ENCODE results near the gene BEST1. TPM values are rescaled to one million over a fixed set of nuclear protein-coding genes. Genes with fewer than 3 reads are reported as not detected.

The BEST1 gene
- total RNA-seq, 1 experiment from 2014 or later, result 0.13 TPM

- Histone ChIP-seq H3K9me3 (ENCODE audit: control insufficient read depth, insufficient read depth, low read depth, low read length) (no peaks in the 10 kb centered on the region), H3K27me3 (ENCODE audit: control insufficient read depth, insufficient read depth, low read length) (no peaks in the 10 kb centered on the region; the same call in 1 of the 2 replicates), H3K4me1 (ENCODE audit: control insufficient read depth, insufficient read depth, low read length) (0 out of 2 replicates have a peak, but pooled peaks cover 4% of the 10 kb centered on the region), H3K36me3 (ENCODE audit: control insufficient read depth, insufficient read depth, low read length) (no peaks in the 10 kb centered on the region), H3K4me3 (ENCODE audit: low read depth in 2 of 2, low read length in 2 of 2) (no peak overlapping the region), H3K27ac (ENCODE audit: low read length) (no peak overlapping the region)
- no TSS peak for BruUV-seq (replicated peaks)
- in situ Hi-C loops (cut with HindIII; ENCODE audit: low pct_unique_long_range_greater_than_20kb, low sequenced_read_pairs), result no loop called here
- TF ChIP-seq POLR2AphosphoS5 (IDR thresholded peaks at IDR 0.05; ENCODE audit: low read depth, low read length) (no peak), TCF7L2 (IDR thresholded peaks at IDR 0.05; ENCODE audit: low read depth, low read length) (no peak), CTCF (IDR thresholded peaks at IDR 0.05) (no peak), REST (IDR thresholded peaks at IDR 0.05; ENCODE audit: insufficient read depth in 1 of 2, low read depth in 2 of 2, low read length in 1 of 2) (no peak)
- no peak for DNase-seq (ENCODE audit: low read depth, low spot score)
- ChIA-PET CTCF (interaction anchor here (0.6 to 5.2 kb wide), 9 partner anchors 13 to 229 kb away, joined by 3 to 49 read pairs (median 6); no protein-coding TSS in a partner anchor), POLR2A (no interaction called here)
- intact Hi-C loops (cut with micrococcal nuclease; ENCODE audit: unreplicated experiment), result loop anchor here (5.0 kb wide), 2 partner anchors 36 to 134 kb away; no protein-coding TSS in a partner anchor
- no peak for ATAC-seq
Measured at GRCh38 chr11:61948505-61948904, 1.6 kb upstream of the BEST1 start.

GRCh38 chr11:61949169-61950034, 749 bp upstream of the BEST1 start:
- 0 out of 2 replicates have a peak, but pooled peaks cover 4% of the 10 kb centered on the region for H3K4me1 ChIP-seq (ENCODE audit: control insufficient read depth, insufficient read depth, low read length)
- intact Hi-C loops (cut with micrococcal nuclease; ENCODE audit: unreplicated experiment), result loop anchor here (5.0 kb wide), 2 partner anchors 37 to 133 kb away; no protein-coding TSS in a partner anchor
- TF ChIP-seq REST (IDR thresholded peaks at IDR 0.05; ENCODE audit: insufficient read depth in 1 of 2, low read depth in 2 of 2, low read length in 1 of 2) (no peak), POLR2AphosphoS5 (IDR thresholded peaks at IDR 0.05; ENCODE audit: low read depth, low read length) (no peak)
- no peak overlapping the region for H3K4me3 ChIP-seq (ENCODE audit: low read depth in 2 of 2, low read length in 2 of 2)
- H3K27me3 ChIP-seq (ENCODE audit: control insufficient read depth, insufficient read depth, low read length), result no peaks in the 10 kb centered on the region
- in situ Hi-C loops (cut with HindIII; ENCODE audit: low pct_unique_long_range_greater_than_20kb, low sequenced_read_pairs), result no loop called here
- POLR2A ChIA-PET, result interaction anchor here (0.6 kb wide), 1 partner anchor 114 kb away, joined by 14 read pairs; no protein-coding TSS in a partner anchor
- ATAC-seq (no peak), DNase-seq (ENCODE audit: low read depth, low spot score) (no peak)
- H3K9me3 ChIP-seq (ENCODE audit: control insufficient read depth, insufficient read depth, low read depth, low read length), result no peaks in the 10 kb centered on the region
- CTCF ChIA-PET, result interaction anchor here (0.7 to 5.2 kb wide), 5 partner anchors 12 to 132 kb away, joined by 4 to 49 read pairs (median 13); no protein-coding TSS in a partner anchor
- no peaks in the 10 kb centered on the region for H3K36me3 ChIP-seq (ENCODE audit: control insufficient read depth, insufficient read depth, low read length)
- peak overlapping the region; percentile 58; the same call in 1 of the 2 replicates for H3K27ac ChIP-seq (ENCODE audit: low read length)
- BruUV-seq (replicated peaks), result no TSS peak
